H1 (cell line): ENCODE data around the gene GABPB1.

Source experiments
- BRCA1 ChIP-seq: IDR thresholded peaks from 2 replicates; pipeline ENCODE4 v1.6.1; 2012; ENCODE audit warnings: low read depth, low read length, improper control_type of control experiment
- CHD1 ChIP-seq: IDR thresholded peaks from 2 replicates; pipeline ENCODE4 v1.6.1; 2012; ENCODE audit warnings: low read depth, low read length, improper control_type of control experiment
- EP300 ChIP-seq, 2 experiments: IDR thresholded peaks; 1 replicate in 1 of 2; 2 replicates in 1 of 2; pipeline ENCODE4 v1.6.1; 2011 to 2012; ENCODE audit warnings: low read depth in 2 of 2, low read length in 2 of 2, mild to moderate bottlenecking in 2 of 2, borderline replicate concordance in 1 of 2, inconsistent platforms in 1 of 2, moderate library complexity in 1 of 2
- EZH2 ChIP-seq: fragments of 200-600 bp; sonication (generic); IDR thresholded peaks from 2 replicates; pipeline ENCODE4 v1.7.1; 2012; ENCODE audit warnings: low read depth, mild to moderate bottlenecking, moderate library complexity, low read length, inconsistent platforms; ENCODE audit not compliant: severe bottlenecking
- JUN ChIP-seq: IDR thresholded peaks from 2 replicates; pipeline ENCODE4 v1.6.1; 2011; ENCODE audit warnings: low read depth, mild to moderate bottlenecking, improper control_type of control experiment, low read length
- KDM1A ChIP-seq: fragments of 200-600, 300-600 bp; sonication (generic); IDR thresholded peaks from 2 replicates; pipeline ENCODE4 v1.7.1; 2016; ENCODE audit warnings: mild to moderate bottlenecking, low read length, borderline replicate concordance
- MAFK ChIP-seq: IDR thresholded peaks from 2 replicates; pipeline ENCODE4 v1.6.1; 2012; ENCODE audit warnings: low read depth, mild to moderate bottlenecking, improper control_type of control experiment, low read length
- POLR2A ChIP-seq, 2 experiments: IDR thresholded peaks; 1 replicate in 1 of 2; 2 replicates in 1 of 2; pipeline ENCODE4 v1.6.1; 2011; ENCODE audit warnings: low read depth in 2 of 2, low read length in 2 of 2, mild to moderate bottlenecking in 2 of 2; ENCODE audit errors: control extremely low read depth in 1 of 2
- POLR2AphosphoS5 ChIP-seq: IDR thresholded peaks from 2 replicates; pipeline ENCODE4 v1.6.1; 2011; ENCODE audit warnings: low read depth, low read length
- RAD21 ChIP-seq, 2 experiments: IDR thresholded peaks in 1 of 2; conservative IDR thresholded peaks in 1 of 2; 2 replicates each; pipeline ENCODE4 v1.6.1; 2011; ENCODE audit warnings: low read depth in 2 of 2, low read length in 2 of 2, improper control_type of control experiment in 1 of 2, inconsistent platforms in 1 of 2, mild to moderate bottlenecking in 1 of 2, moderate library complexity in 1 of 2
- RFX5 ChIP-seq: IDR thresholded peaks from 2 replicates; pipeline ENCODE4 v1.6.1; 2011; ENCODE audit warnings: low read depth, low read length, improper control_type of control experiment, borderline replicate concordance
- TAF1 ChIP-seq: IDR thresholded peaks from 2 replicates; pipeline ENCODE4 v1.6.1; 2011; ENCODE audit warnings: mild to moderate bottlenecking, low read depth, low read length
- TF ChIP-seq, protein P1 (sequence below), 3 experiments: IDR thresholded peaks; 1 replicate in 2 of 3; 2 replicates in 1 of 3; pipeline versions ENCODE4 v1.5.1 to v1.6.1; 2011; ENCODE audit warnings: low read length in 3 of 3, mild to moderate bottlenecking in 3 of 3, inconsistent platforms in 2 of 3, low read depth in 1 of 3, moderate library complexity in 1 of 3; ENCODE audit not compliant: insufficient read depth in 1 of 3; ENCODE audit errors: control extremely low read depth in 1 of 3

DNA sequence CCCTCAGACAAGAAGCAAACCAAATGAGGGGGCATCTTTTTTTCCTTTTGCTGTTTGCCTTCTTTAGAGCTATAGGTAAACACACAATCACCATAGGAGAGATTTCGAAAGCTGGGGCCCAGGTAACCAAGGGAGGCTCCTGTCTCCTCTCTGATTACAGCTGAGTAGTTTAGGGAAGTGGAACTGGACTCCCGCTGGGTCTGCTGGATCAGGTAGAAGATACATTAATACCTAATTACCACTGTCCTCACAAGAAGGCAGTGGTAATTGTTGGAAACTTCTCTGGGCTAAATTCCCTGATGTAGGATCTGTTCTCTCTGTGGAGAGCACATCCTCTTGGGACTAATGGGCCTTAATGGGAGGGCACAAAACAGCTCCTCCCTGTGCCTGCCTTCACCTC is 122.2 kb downstream of the GABPB1 start:
- TF ChIP-seq, protein P1, sequence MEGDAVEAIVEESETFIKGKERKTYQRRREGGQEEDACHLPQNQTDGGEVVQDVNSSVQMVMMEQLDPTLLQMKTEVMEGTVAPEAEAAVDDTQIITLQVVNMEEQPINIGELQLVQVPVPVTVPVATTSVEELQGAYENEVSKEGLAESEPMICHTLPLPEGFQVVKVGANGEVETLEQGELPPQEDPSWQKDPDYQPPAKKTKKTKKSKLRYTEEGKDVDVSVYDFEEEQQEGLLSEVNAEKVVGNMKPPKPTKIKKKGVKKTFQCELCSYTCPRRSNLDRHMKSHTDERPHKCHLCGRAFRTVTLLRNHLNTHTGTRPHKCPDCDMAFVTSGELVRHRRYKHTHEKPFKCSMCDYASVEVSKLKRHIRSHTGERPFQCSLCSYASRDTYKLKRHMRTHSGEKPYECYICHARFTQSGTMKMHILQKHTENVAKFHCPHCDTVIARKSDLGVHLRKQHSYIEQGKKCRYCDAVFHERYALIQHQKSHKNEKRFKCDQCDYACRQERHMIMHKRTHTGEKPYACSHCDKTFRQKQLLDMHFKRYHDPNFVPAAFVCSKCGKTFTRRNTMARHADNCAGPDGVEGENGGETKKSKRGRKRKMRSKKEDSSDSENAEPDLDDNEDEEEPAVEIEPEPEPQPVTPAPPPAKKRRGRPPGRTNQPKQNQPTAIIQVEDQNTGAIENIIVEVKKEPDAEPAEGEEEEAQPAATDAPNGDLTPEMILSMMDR (IDR thresholded peaks at IDR 0.05; ENCODE audit: control extremely low read depth in 1 of 3, insufficient read depth in 1 of 3, low read depth in 1 of 3, low read length in 3 of 3): no peak
- TF ChIP-seq POLR2A (IDR thresholded peaks at IDR 0.05; ENCODE audit: control extremely low read depth in 1 of 2, low read depth in 2 of 2, low read length in 2 of 2) (no peak), POLR2AphosphoS5 (no peak), EP300 (IDR thresholded peaks at IDR 0.05; ENCODE audit: borderline replicate concordance in 1 of 2, low read depth in 2 of 2, low read length in 2 of 2) (no peak), EZH2 (no peak), RFX5 (no peak), MAFK (no peak), TAF1 (no peak), BRCA1 (no peak), KDM1A (no peak), CHD1 (no peak), JUN (no peak), RAD21 (IDR thresholded peaks at IDR 0.05 in 1 of 2, conservative IDR thresholded peaks at IDR 0.05 in 1 of 2; ENCODE audit: low read depth in 2 of 2, low read length in 2 of 2) (no peak)
